Measurements from ENCODE around the gene CNNM2.
A peak's percentile ranks its signal among the peaks of the same experiment; 100 is the strongest.

Gene CNNM2

GRCh38 chr10:102917962-102918816 is at the start of gene CNNM2:
Gene CNNM2, plus strand, starts transcription at chr10:102918294. Its CDS starts 187 bp downstream, at chr10:102918481.
- DNase-seq (ENCODE audit: low spot score) = peak; percentile 100

- no peak for DNase-seq (ENCODE audit: low spot score)
Observed at GRCh38 chr10:102868911-102869257, 49.2 kb upstream of the CNNM2 start.

DNA sequence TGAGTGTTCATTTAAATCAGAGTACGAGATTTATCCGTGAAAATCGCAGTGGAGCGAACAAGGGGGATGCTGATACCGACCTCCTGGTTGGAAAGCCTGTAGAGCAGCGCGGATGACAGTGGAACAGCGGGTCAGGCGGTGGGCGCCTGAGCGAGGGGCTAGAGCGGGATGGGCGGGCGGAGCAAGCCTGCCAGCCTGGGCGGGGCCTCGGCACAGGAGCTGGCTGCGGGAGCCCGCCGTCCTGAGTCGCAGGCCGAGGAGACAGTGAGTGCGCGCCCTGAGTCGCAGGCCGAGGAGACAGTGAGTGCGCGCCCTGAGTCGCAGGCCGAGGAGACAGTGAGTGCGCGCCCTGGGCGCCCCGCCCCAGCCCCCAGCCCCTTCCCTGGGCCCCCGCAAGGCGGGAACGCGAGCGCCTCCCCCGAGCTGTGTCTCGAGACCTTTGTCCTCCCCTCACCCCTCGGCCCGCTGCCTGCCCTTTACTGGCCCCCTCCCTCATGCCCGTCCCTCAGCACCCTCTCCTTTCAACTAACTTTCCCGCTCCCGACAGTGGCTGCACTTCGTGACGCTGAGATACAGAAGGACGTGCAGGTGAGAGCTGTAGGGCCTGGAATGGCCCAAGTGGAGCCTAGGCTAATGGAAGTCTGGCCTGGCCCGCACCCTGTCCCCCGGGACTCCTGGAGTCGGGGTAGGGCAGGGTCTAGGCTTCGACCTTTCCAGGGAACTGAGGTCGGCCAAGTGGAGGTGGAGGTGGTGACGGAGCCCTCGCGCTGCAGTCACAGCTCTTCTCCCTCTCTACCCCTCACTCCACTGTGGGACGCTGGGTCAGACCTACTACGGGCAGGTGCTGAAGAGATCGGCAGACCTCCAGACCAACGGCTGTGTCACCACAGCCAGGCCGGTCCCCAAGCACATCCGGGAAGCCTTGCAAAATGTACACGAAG is 48.6 kb upstream of the CNNM2 start, which contains the start of gene AS3MT:
TSS of gene AS3MT (plus strand) at position 213 of the 941 bp plus-strand sequence. CDS start at position 336, 123 bp downstream.
- no peak for DNase-seq (ENCODE audit: low spot score)

GRCh38 chr10:102870221-102870620 is 47.9 kb upstream of the CNNM2 start:
- no peak for DNase-seq (ENCODE audit: low spot score)

- no peak for DNase-seq (ENCODE audit: low spot score)
Observed at GRCh38 chr10:102872163-102872562, 45.9 kb upstream of the CNNM2 start.

DNA sequence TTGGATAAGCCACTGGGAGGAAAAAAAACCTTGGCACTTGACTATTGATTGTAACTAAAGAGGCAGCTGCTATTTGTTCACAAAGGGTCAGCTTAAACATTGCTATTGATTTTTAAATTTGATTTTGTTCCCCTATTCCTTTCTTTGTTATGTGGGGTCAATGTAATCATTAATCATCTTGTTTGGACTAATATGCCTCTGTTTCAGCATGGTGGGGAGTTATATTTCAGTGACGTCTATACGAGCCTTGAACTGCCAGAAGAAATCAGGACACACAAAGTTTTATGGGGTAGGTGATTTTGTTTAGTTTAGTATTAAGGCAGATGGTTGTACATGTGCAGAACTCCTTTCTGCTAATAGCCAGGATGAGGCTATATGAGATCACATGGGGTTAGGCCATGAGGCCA is 41.3 kb upstream of the CNNM2 start:
- DNase-seq (ENCODE audit: low spot score) = no peak

GRCh38 chr10:102878629-102879028 is 39.5 kb upstream of the CNNM2 start:
- DNase-seq (ENCODE audit: low spot score) = no peak

GRCh38 chr10:102880256-102880655 is 37.8 kb upstream of the CNNM2 start:
- no peak for DNase-seq (ENCODE audit: low spot score)

DNA sequence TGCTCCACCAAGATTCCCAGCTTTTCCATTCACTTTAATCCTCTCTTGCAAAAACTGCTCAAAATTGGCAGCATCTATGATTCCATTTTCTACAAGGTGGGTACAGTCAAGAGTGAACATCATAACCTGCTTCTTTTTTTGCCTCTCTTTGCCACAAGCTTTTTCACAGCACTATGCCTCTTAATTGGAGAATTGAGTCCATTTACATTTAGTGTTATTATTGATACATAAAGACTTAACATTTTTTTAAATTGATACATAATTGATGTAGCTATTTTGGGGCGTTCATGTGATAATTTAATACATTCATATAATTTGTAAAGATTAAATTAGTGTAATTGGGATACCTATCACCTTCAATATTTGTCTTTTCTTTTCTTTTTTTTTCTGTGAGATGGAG is 30.0 kb upstream of the CNNM2 start:
- no peak for DNase-seq (ENCODE audit: low spot score)

- DNase-seq (ENCODE audit: low spot score) = no peak
Observed at GRCh38 chr10:102894466-102895213, 23.5 kb upstream of the CNNM2 start.

- DNase-seq (ENCODE audit: low spot score) = no peak
Observed at GRCh38 chr10:102900006-102900405, 18.1 kb upstream of the CNNM2 start.

DNA sequence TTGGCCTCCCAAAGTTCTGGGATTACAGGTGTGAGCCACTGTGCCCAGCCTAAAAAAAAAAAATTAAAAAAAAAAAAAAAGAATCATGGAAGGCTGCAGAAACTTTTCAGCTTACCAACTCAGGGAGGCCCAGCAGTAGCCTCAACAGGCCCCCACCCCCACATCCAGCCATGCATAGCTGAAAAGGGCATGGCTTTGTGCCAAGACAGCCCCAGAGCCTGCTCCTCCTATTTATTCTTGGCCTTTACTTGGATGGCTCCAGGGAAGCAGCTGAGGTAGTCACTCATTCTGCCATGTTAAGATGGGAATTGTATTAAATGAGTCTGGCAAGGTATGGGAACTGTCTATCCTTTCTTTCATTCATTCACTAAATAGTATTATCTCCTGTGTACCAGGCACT is 13.7 kb upstream of the CNNM2 start:
- no peak for DNase-seq (ENCODE audit: low spot score)

DNA sequence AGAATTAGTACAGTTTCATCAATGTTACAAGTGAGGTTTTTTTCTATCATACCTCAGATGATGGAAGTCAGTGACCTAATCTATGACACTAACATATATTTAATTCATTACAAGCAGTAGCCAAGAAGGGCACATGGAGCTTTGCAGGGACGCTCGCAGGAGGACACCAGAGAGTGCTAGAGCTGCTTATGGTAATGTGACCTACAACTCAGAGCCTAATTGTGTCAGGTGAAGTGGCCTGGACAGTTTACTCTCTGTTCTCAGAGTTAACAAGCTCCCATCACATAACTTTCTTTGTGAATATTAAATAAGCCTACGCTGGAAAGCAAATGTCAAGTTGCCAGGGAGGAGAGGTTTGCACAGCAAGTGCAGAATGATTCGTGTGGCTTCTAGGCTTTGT is 11.6 kb upstream of the CNNM2 start:
- no peak for DNase-seq (ENCODE audit: low spot score)

DNA sequence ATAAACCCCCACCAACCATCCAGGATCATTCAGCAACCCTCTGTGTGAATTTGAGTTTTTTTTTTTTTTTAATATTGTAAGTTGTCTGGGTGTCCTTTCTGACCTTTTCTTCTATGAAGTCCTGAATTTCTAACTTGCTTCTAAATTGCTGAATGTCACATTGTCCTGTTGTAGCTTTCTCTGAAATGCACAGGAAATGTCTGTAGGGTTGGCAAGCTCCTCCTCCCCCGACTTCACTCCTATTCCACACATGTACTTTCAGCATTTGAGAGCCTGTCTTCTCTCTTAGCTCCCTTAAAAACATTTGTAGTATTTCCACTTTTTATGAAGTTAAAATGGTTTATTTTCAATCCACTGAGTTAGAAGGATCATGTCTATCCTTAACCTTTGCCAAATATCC is 3.3 kb upstream of the CNNM2 start:
- no peak for DNase-seq (ENCODE audit: low spot score)

DNA sequence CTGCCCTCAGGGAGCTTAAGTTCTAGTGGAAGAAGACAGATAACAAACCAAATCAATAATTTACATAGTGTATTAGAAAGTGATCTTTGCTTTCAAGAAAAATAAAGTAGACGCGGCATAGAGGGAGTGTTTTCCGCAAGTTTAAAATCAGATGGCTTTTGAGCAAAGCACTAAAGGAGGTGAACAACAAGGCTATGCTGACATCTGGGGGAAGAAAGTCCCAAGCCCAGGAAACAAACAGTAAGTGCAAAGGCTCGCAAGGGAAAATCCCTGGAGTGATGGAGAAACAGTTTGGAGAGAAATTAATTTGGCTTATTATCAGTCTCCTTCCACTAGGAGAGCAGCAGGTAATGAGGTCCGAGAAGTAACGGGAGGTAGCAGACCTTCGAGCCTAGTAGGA is 1.9 kb upstream of the CNNM2 start:
- DNase-seq (ENCODE audit: low spot score) = no peak

DNA sequence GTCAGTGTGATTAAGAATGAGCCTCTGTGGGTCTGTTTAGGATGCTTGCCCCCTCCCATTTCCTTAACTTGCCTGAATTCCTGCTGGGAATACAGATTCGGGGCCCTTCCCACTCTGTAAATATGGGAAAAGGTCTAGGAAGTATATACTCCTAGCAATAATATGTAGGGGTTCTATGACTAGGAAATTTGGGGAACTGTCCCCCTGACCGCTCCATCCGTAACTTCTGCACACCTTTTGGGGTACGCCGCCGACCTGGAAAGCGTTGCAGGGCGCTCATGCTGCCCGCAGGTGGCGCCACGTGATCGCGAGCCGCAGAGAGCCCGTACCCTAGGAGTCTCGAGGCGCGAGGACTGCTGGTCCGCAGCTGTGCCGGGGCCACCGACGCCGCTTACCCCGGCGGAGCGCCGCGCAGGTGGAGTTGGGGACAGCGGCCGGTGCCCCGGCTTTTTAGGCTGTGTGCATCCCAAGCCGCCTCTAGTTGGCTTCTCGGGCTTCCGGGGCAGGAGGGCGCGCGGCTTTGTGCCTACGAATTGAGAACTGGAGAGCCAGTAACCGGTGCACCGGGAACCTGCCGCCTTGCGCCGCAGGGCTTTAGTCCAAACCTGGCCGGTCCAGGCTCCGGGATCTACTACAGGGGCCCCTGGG is 656 bp upstream of the CNNM2 start:
- DNase-seq (ENCODE audit: low spot score) = peak; percentile 76

DNA sequence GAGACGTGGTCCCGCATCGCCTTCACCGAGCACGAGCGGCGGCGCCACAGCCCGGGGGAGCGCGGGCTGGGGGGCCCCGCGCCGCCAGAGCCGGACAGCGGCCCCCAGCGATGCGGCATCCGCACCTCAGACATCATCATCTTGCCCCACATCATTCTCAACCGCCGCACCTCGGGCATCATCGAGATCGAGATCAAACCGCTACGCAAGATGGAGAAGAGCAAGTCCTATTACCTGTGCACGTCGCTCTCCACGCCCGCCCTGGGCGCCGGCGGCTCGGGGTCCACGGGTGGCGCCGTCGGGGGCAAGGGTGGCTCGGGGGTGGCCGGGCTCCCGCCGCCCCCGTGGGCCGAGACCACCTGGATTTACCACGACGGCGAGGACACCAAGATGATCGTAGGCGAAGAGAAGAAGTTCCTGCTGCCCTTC is 737 bp downstream of the CNNM2 start:
- no peak for DNase-seq (ENCODE audit: low spot score)

GRCh38 chr10:102919246-102919959 is 1.3 kb downstream of the CNNM2 start:
- DNase-seq (ENCODE audit: low spot score) = no peak

DNA sequence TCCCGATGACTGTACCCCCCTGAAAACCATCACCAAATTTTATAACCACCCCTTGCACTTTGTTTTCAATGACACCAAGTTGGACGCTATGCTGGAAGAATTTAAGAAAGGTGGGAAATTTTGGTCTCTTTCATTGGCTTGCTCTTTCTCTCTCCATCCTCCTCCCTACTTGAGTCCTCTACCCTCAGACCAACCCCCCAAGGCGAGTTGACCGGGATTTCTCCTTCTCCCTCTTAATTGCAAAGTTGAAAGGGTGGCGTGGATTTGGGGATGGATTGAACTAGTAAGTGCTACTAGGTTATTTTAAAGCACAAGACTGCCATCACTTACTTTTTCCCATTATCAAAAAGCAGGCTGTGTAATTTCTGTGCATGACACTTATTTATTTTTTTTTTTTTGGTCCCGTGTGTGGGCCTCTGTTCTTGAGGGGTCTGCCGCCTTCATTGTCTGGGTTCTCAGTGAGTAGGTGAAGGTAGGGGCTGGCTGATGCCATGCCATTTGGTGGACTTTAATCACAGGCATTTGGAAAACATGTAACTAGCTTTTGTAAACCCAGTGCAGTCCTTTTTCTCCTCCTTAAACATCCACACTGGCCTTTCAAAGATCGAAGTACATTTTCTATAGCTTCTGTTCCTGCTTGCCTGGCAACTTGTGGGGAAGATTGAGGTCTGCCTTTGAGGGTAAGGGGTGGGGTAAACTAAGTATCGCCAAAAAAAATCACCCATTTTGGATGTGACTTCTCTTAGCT is 2.1 kb downstream of the CNNM2 start:
- no peak for DNase-seq (ENCODE audit: low spot score)

DNA sequence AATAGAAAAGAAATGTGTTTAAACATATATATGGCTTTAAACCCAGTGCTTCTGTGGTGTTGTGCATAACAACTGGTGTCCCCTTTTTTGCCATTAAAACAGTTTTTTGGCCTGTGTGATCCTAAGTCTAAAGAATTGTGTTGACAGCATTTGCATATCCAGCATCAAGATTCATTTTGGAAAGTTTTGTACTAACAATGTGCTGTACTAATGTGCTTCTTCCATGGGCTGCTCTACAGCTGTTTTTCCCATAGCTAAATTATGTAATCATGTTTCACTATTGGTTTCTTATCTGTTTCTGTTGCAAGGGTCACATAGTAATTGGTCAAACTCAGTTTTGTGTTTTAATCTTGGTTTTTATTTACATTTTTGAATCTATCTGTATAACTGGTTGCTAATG is 5.5 kb downstream of the CNNM2 start:
- DNase-seq (ENCODE audit: low spot score) = no peak
